IMR-90 (cell line): ENCODE data around the gene NUDT3. TPM values are rescaled to one million over a fixed set of nuclear protein-coding genes. Genes with fewer than 3 reads are reported as not detected.

Source experiments
- ATAC-seq: fragments of 200-7000 bp; cut with Tn5 transposase; 2 replicates; pipeline ENCODE4 v1.9.1; 2020; ENCODE audit warnings: low read depth, mild to moderate bottlenecking, moderate library complexity
- BruUV-seq: library from RNA; stranded (reverse); fragments of 400-500 nt; replicated peaks from 2 replicates; lab custom pipeline; 2021; lab: Mats Ljungman, UMichigan
- CTCF ChIA-PET: fragments of 300-600 bp; formaldehyde crosslinking; extraction: SDS; loops from one replicate; lab custom pipeline; 2021; ENCODE audit warnings: antibody characterized with exemption; lab: Yijun Ruan, JAX
- POLR2A ChIA-PET: fragments of 300-600 bp; sonication (Branson Sonifier 250); formaldehyde crosslinking; loops from one replicate; lab custom pipeline; 2022; ENCODE audit warnings: antibody characterized with exemption; ENCODE audit not compliant: unreplicated experiment; lab: Charles Lee
- DNase-seq: peaks from one replicate; pipeline ENCODE4 v3.0.0; 2013
- H2AFZ ChIP-seq: replicated peaks from 2 replicates; pipeline ENCODE3; 2013; ENCODE audit warnings: low read length, mild to moderate bottlenecking; ENCODE audit not compliant: poor library complexity
- H2AK5ac ChIP-seq: 2 replicates; pipeline ENCODE4 v1.6.1; 2013; ENCODE audit warnings: low read depth, low read length, inconsistent platforms
- H2AK9ac ChIP-seq: replicated peaks from 2 replicates; pipeline ENCODE3; 2013; ENCODE audit warnings: mild to moderate bottlenecking, low read depth, low read length, moderate library complexity; ENCODE audit not compliant: poor library complexity
- H2BK120ac ChIP-seq: 2 replicates; pipeline ENCODE4 v1.6.1; 2013; ENCODE audit warnings: low read depth, low read length, inconsistent platforms
- H2BK15ac ChIP-seq: 3 replicates; pipeline ENCODE4 v1.6.1; 2013; ENCODE audit warnings: low read depth, low read length, inconsistent platforms
- H2BK20ac ChIP-seq: 2 replicates; pipeline ENCODE4 v1.6.1; 2013; ENCODE audit warnings: low read depth, mild to moderate bottlenecking, inconsistent platforms, low read length, moderate library complexity
- H2BK5ac ChIP-seq: 2 replicates; pipeline ENCODE4 v1.6.1; 2013; ENCODE audit warnings: mild to moderate bottlenecking, low read depth, low read length, inconsistent platforms; ENCODE audit not compliant: poor library complexity, severe bottlenecking
- H3K14ac ChIP-seq: replicated peaks from 2 replicates; pipeline ENCODE4 v1.6.1; 2013; ENCODE audit warnings: low read depth, low read length, inconsistent platforms
- H3K18ac ChIP-seq: 2 replicates; pipeline ENCODE4 v1.6.1; 2013; ENCODE audit warnings: low read depth, low read length, control low read depth
- H3K23ac ChIP-seq: 2 replicates; pipeline ENCODE4 v1.6.1; 2013; ENCODE audit warnings: low read depth, low read length, inconsistent platforms
- H3K27ac ChIP-seq: 2 replicates; pipeline ENCODE4 v1.5.1; 2013; ENCODE audit warnings: mild to moderate bottlenecking, control low read depth, low read length; ENCODE audit not compliant: insufficient read depth
- H3K27me3 ChIP-seq: 2 replicates; pipeline ENCODE4 v1.6.1; 2013; ENCODE audit warnings: low read length; ENCODE audit not compliant: control insufficient read depth, insufficient read depth
- H3K36me3 ChIP-seq: 2 replicates; pipeline ENCODE4 v1.6.1; 2013; ENCODE audit warnings: low read length, mixed read lengths; ENCODE audit not compliant: control insufficient read depth, insufficient read depth
- H3K4ac ChIP-seq: 2 replicates; pipeline ENCODE4 v1.6.1; 2013; ENCODE audit warnings: low read depth, low read length, inconsistent platforms
- H3K4me1 ChIP-seq: 2 replicates; pipeline ENCODE4 v1.6.1; 2013; ENCODE audit warnings: low read length, mixed read lengths; ENCODE audit not compliant: control insufficient read depth, insufficient read depth
- H3K4me2 ChIP-seq: 2 replicates; pipeline ENCODE4 v1.6.1; 2013; ENCODE audit warnings: low read depth, mild to moderate bottlenecking, control low read depth, low read length, moderate library complexity
- H3K4me3 ChIP-seq: 2 replicates; pipeline ENCODE4 v1.5.1; 2013; ENCODE audit warnings: low read depth, mild to moderate bottlenecking, control low read depth, low read length, moderate library complexity; ENCODE audit not compliant: insufficient read depth
- H3K56ac ChIP-seq: 2 replicates; pipeline ENCODE4 v1.6.1; 2013; ENCODE audit warnings: low read length, inconsistent platforms; ENCODE audit not compliant: insufficient read depth; ENCODE audit errors: extremely low read depth
- H3K79me1 ChIP-seq, 2 experiments: 2 replicates each; pipeline ENCODE4 v1.6.1; 2013; ENCODE audit warnings: low read length in 2 of 2, inconsistent platforms in 1 of 2, low read depth in 1 of 2
- H3K9ac ChIP-seq: 2 replicates; pipeline ENCODE4 v1.6.1; 2013; ENCODE audit warnings: low read depth, low read length, control low read depth
- H3K9me1 ChIP-seq: 2 replicates; pipeline ENCODE4 v1.6.1; 2013; ENCODE audit warnings: low read length, inconsistent platforms; ENCODE audit not compliant: insufficient read depth
- H3K9me3 ChIP-seq: 2 replicates; pipeline ENCODE4 v1.6.1; 2013; ENCODE audit warnings: low read length; ENCODE audit not compliant: control insufficient read depth, insufficient read depth
- H4K20me1 ChIP-seq: 2 replicates; pipeline ENCODE4 v1.6.1; 2013; ENCODE audit warnings: low read length, inconsistent platforms; ENCODE audit not compliant: insufficient read depth
- H4K5ac ChIP-seq: 2 replicates; pipeline ENCODE4 v1.6.1; 2013; ENCODE audit warnings: mild to moderate bottlenecking, low read depth, low read length, control low read depth
- H4K8ac ChIP-seq, 2 experiments: 2 replicates each; pipeline ENCODE4 v1.6.1; 2013; ENCODE audit warnings: low read depth in 2 of 2, low read length in 2 of 2, control low read depth in 1 of 2, inconsistent platforms in 1 of 2
- H4K91ac ChIP-seq: 2 replicates; pipeline ENCODE4 v1.6.1; 2013; ENCODE audit warnings: low read depth, low read length, inconsistent platforms; ENCODE audit not compliant: insufficient read depth
- BHLHE40 ChIP-seq: fragments of 150-350 bp; IDR thresholded peaks from 2 replicates; pipeline ENCODE4 v1.6.1; 2016; ENCODE audit warnings: mild to moderate bottlenecking, low read depth, low read length
- CEBPB ChIP-seq: IDR thresholded peaks from 2 replicates; pipeline ENCODE4 v1.6.1; 2012; ENCODE audit warnings: low read depth, low read length, improper control_type of control experiment
- CHD1 ChIP-seq: IDR thresholded peaks from 2 replicates; pipeline ENCODE4 v1.6.1; 2012; ENCODE audit warnings: low read depth, low read length, improper control_type of control experiment
- FOS ChIP-seq: fragments of 150-350 bp; IDR thresholded peaks from 2 replicates; pipeline ENCODE4 v1.6.1; 2016; ENCODE audit warnings: low read depth, low read length
- MAFK ChIP-seq: IDR thresholded peaks from 2 replicates; pipeline ENCODE4 v1.6.1; 2012; ENCODE audit warnings: low read depth, low read length, improper control_type of control experiment
- MAZ ChIP-seq: IDR thresholded peaks from 2 replicates; pipeline ENCODE4 v1.6.1; 2012; ENCODE audit warnings: low read depth, mild to moderate bottlenecking, low read length, improper control_type of control experiment, moderate library complexity, borderline replicate concordance
- MXI1 ChIP-seq: IDR thresholded peaks from 2 replicates; pipeline ENCODE4 v1.6.1; 2012; ENCODE audit warnings: low read depth, mild to moderate bottlenecking, low read length, moderate library complexity, borderline replicate concordance
- NFE2L2 ChIP-seq: fragments of 150-350 bp; IDR thresholded peaks from 2 replicates; pipeline ENCODE4 v1.6.1; 2016; ENCODE audit warnings: low read depth, mild to moderate bottlenecking, low read length
- POLR2A ChIP-seq: IDR thresholded peaks from 2 replicates; pipeline ENCODE4 v1.6.1; 2012; ENCODE audit warnings: mild to moderate bottlenecking, low read depth, low read length
- RAD21 ChIP-seq: IDR thresholded peaks from 2 replicates; pipeline ENCODE4 v1.6.1; 2012; ENCODE audit warnings: low read length, improper control_type of control experiment
- RCOR1 ChIP-seq: IDR thresholded peaks from 2 replicates; pipeline ENCODE4 v1.6.1; 2012; ENCODE audit warnings: mild to moderate bottlenecking, low read length, improper control_type of control experiment; ENCODE audit not compliant: insufficient replicate concordance
- RFX5 ChIP-seq: IDR thresholded peaks from 2 replicates; pipeline ENCODE4 v1.8.0; 2012; ENCODE audit warnings: low read depth, mild to moderate bottlenecking, low read length, moderate library complexity
- SMC3 ChIP-seq: fragments of 150-350 bp; IDR thresholded peaks from 2 replicates; pipeline ENCODE4 v1.6.1; 2016; ENCODE audit warnings: low read depth, mild to moderate bottlenecking, antibody characterized with exemption, low read length, moderate library complexity
- WGBS, 2 experiments: methylation state at CpG; one replicate each; pipeline versions ENCODE4 v1.1.5 to v1.1.7; 2013; ENCODE audit warnings: missing lambda C conversion rate in 2 of 2; ENCODE audit not compliant: insufficient read length in 1 of 2; ENCODE audit errors: extremely low coverage in 2 of 2; 5-methylcytosine and 5-hydroxymethylcytosine counted together
- dilution Hi-C: fragments of 300-500 bp; cut with HindIII; formaldehyde crosslinking; loops from one replicate; pipeline ENCODE4 v1.14.3; 2018; ENCODE audit warnings: low sequenced_read_pairs; ENCODE audit not compliant: unreplicated experiment
- in situ Hi-C: fragments of 300-500 bp; cut with MboI; formaldehyde crosslinking; loops from 3 replicates; pipeline ENCODE4 v1.14.3; 2019; ENCODE audit warnings: low sequenced_read_pairs, inconsistent platforms, mixed read lengths
- intact Hi-C: fragments of 100-400 bp; cut with micrococcal nuclease; formaldehyde crosslinking; loops from 2 replicates; pipeline ENCODE4 v1.10.0; 2022
- polyA plus RNA-seq, 3 experiments: library from polyadenylated mRNA; depleted of rRNA; stranded (reverse); fragments of >200 nt; gene quantifications; 2 replicates each; pipeline ENCODE4 v1.2.3, GENCODE V29; 2012; ENCODE audit warnings: low replicate concordance in 1 of 3
- total RNA-seq: library from RNA; depleted of rRNA; stranded (reverse); fragments of >200 nt; gene quantifications from 2 replicates; pipeline ENCODE4 v1.2.3, GENCODE V29; 2012
- TF ChIP-seq, protein P1 (sequence below): conservative IDR thresholded peaks from 2 replicates; pipeline ENCODE4 v1.5.1; 2012; ENCODE audit warnings: mild to moderate bottlenecking, low read depth, low read length, improper control_type of control experiment
- TF ChIP-seq, protein P2 (sequence below): fragments of 150-350 bp; IDR thresholded peaks from 2 replicates; pipeline ENCODE4 v1.6.1; 2016; ENCODE audit warnings: low read depth, mild to moderate bottlenecking, low read length, moderate library complexity, borderline replicate concordance
- TF ChIP-seq, protein P3 (sequence below): fragments of 150-350 bp; IDR thresholded peaks from 2 replicates; pipeline ENCODE4 v1.6.1; 2017; ENCODE audit warnings: mild to moderate bottlenecking, antibody characterized with exemption, low read length, low read depth

The NUDT3 gene
- total and polyA plus RNA-seq, 2 of the 4 experiments (the other 2 are of a cell fraction) = 10.1 to 17.2 TPM

DNA sequence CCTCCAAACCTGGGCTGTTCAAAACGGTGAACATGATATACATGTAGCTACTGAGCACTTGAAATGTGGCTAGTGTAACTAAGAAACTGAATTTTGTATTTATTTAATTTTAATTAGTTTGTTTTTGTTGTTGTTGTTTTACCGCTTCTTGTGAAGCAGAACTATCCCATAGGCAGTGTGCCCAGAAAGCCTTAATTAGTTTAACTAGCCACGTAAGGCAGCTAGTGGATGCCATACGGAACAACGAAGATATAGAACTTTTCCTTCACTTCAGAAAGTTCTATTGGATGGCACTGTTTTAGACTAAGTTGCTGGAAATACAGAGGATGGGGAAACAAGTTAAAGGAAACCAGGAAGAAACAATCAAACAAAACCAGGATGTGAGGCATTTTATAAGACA lies 70.6 kb downstream of the NUDT3 start:
- ATAC-seq (no peak), DNase-seq (no peak)
- WGBS, 2 experiments = no CpG with 5 or more reads among the region's 5 CpGs
- Histone ChIP-seq H3K27ac (no peak overlapping the region), H3K9me1 (peaks cover 3% of the 10 kb centered on the region), H2AK9ac (no peak overlapping the region), H3K23ac (no peak overlapping the region), H3K18ac (no peak overlapping the region), H2AK5ac (no peak overlapping the region), H3K4me3 (no peak overlapping the region), H2AFZ (no peak overlapping the region), H3K4ac (no peak overlapping the region), H3K4me2 (no peak overlapping the region), H3K36me3 (no peaks in the 10 kb centered on the region), H4K5ac (no peak overlapping the region), H3K9ac (no peak overlapping the region), H2BK5ac (no peak overlapping the region), H4K91ac (no peak overlapping the region), H4K20me1 (peaks cover 13% of the 10 kb centered on the region), H2BK15ac (no peak overlapping the region), H3K4me1 (peaks cover 2% of the 10 kb centered on the region; the same call in 1 of the 2 replicates), H3K9me3 (no peaks in the 10 kb centered on the region), H3K27me3 (no peaks in the 10 kb centered on the region), H3K14ac (no peak overlapping the region), H3K79me1 (peaks cover 30 to 65% of the 10 kb centered on the region in 2 experiments), H4K8ac (no peak overlapping the region), H2BK20ac (no peak overlapping the region), H3K56ac (no peak overlapping the region), H2BK120ac (no peak overlapping the region)
- TF ChIP-seq SMC3 = no peak
- TF ChIP-seq, protein P1, sequence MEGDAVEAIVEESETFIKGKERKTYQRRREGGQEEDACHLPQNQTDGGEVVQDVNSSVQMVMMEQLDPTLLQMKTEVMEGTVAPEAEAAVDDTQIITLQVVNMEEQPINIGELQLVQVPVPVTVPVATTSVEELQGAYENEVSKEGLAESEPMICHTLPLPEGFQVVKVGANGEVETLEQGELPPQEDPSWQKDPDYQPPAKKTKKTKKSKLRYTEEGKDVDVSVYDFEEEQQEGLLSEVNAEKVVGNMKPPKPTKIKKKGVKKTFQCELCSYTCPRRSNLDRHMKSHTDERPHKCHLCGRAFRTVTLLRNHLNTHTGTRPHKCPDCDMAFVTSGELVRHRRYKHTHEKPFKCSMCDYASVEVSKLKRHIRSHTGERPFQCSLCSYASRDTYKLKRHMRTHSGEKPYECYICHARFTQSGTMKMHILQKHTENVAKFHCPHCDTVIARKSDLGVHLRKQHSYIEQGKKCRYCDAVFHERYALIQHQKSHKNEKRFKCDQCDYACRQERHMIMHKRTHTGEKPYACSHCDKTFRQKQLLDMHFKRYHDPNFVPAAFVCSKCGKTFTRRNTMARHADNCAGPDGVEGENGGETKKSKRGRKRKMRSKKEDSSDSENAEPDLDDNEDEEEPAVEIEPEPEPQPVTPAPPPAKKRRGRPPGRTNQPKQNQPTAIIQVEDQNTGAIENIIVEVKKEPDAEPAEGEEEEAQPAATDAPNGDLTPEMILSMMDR = no peak
- TF ChIP-seq RFX5 = no peak
- TF ChIP-seq, protein P2, sequence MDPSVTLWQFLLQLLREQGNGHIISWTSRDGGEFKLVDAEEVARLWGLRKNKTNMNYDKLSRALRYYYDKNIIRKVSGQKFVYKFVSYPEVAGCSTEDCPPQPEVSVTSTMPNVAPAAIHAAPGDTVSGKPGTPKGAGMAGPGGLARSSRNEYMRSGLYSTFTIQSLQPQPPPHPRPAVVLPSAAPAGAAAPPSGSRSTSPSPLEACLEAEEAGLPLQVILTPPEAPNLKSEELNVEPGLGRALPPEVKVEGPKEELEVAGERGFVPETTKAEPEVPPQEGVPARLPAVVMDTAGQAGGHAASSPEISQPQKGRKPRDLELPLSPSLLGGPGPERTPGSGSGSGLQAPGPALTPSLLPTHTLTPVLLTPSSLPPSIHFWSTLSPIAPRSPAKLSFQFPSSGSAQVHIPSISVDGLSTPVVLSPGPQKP = no peak
- TF ChIP-seq RCOR1 = no peak
- no peak for TF ChIP-seq FOS
- no peak for TF ChIP-seq MXI1
- TF ChIP-seq CHD1 = no peak
- no peak for TF ChIP-seq POLR2A
- TF ChIP-seq, protein P3, sequence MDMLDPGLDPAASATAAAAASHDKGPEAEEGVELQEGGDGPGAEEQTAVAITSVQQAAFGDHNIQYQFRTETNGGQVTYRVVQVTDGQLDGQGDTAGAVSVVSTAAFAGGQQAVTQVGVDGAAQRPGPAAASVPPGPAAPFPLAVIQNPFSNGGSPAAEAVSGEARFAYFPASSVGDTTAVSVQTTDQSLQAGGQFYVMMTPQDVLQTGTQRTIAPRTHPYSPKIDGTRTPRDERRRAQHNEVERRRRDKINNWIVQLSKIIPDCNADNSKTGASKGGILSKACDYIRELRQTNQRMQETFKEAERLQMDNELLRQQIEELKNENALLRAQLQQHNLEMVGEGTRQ = no peak
- TF ChIP-seq BHLHE40 = no peak
- no peak for TF ChIP-seq CEBPB
- TF ChIP-seq RAD21 = no peak
- TF ChIP-seq NFE2L2 = no peak
- TF ChIP-seq MAFK = no peak
- no peak for TF ChIP-seq MAZ
- intact Hi-C loops = no loop called here
- in situ Hi-C loops = no loop called here
- CTCF ChIA-PET = no interaction called here
- BruUV-seq = no TSS peak
- POLR2A ChIA-PET = no interaction called here
- dilution Hi-C loops = no loop called here
